Kidney (tissue), 14 donors: ENCODE measurements around the gene ZDHHC14. TPM values are rescaled to one million over a fixed set of nuclear protein-coding genes. Genes with fewer than 3 reads are reported as not detected.

ENCODE experiments used
- DNase-seq, 5 donors: peaks; one replicate each; pipeline ENCODE4 v3.0.0-alpha.2; 2013 to 2020
- FAIRE-seq: peaks from 2 replicates; lab custom pipeline; 2012; peaks lifted over from hg19 to GRCh38; lab: Jason Lieb, UNC
- H3K27ac ChIP-seq, 2 donors: one replicate each; pipeline ENCODE4 v1.7.0; 2013; ENCODE audit warnings: low read depth in 2 of 2, low read length in 2 of 2, inconsistent platforms in 1 of 2
- H3K27me3 ChIP-seq: one replicate; pipeline ENCODE4 v1.7.1; 2013; ENCODE audit warnings: low read length, inconsistent platforms; ENCODE audit not compliant: control insufficient read depth, insufficient read depth
- H3K36me3 ChIP-seq, 3 donors: one replicate each; pipeline versions ENCODE4 v1.7.0 to v1.7.1; 2013; ENCODE audit warnings: low read length in 3 of 3, control low read depth in 1 of 3, inconsistent platforms in 1 of 3; ENCODE audit not compliant: insufficient read depth in 3 of 3, control insufficient read depth in 2 of 3
- H3K4me1 ChIP-seq, 3 donors: one replicate each; pipeline versions ENCODE4 v1.7.0 to v1.7.1; 2013; ENCODE audit warnings: low read length in 3 of 3, inconsistent platforms in 1 of 3, low read depth in 1 of 3; ENCODE audit not compliant: control insufficient read depth in 2 of 3, insufficient read depth in 2 of 3
- H3K4me3 ChIP-seq, 3 donors: one replicate each; pipeline versions ENCODE4 v1.7.0 to v1.8.1; 2013; ENCODE audit warnings: low read length in 3 of 3, control low read depth in 1 of 3, inconsistent platforms in 1 of 3
- H3K9ac ChIP-seq, 3 donors: one replicate each; pipeline versions ENCODE4 v1.7.0 to v1.7.1; 2013; ENCODE audit warnings: low read length in 3 of 3, control low read depth in 1 of 3, inconsistent platforms in 1 of 3
- H3K9me3 ChIP-seq, 3 donors: one replicate each; pipeline versions ENCODE4 v1.7.0 to v1.7.1; 2013; ENCODE audit warnings: low read length in 3 of 3, control low read depth in 1 of 3, inconsistent platforms in 1 of 3; ENCODE audit not compliant: control insufficient read depth in 2 of 3, insufficient read depth in 1 of 3
- intact Hi-C: fragments of 100-400 bp; cut with DNase I; formaldehyde crosslinking; loops from one replicate; pipeline ENCODE4 v1.11.1; 2022
- polyA plus RNA-seq: library from polyadenylated mRNA; stranded (reverse); fragments of 350-450 nt; fragmentation: Illumina TruSeq; extraction: RNeasy Lipid Tissue Mini Kit (QIAGEN cat#74804); gene quantifications from one replicate; pipeline ENCODE4 v1.2.3, GENCODE V29; 2014; ENCODE audit warnings: low read depth, low replicate concordance; ENCODE audit not compliant: insufficient read depth
- total RNA-seq: library from RNA; stranded (reverse); fragmentation: NEBNext Ultra II Directional; extraction: Animal tissue kit (Norgen Biotek cat#: 25700); gene quantifications from one replicate; pipeline ENCODE4 v1.2.1, GENCODE V29; 2021
- TF ChIP-seq, protein P1 (sequence below): IDR thresholded peaks from 3 replicates; pipeline ENCODE4 v1.5.1; 2012; ENCODE audit warnings: mild to moderate bottlenecking, moderate library complexity, borderline replicate concordance; ENCODE audit not compliant: insufficient read depth; ENCODE audit errors: extremely low read depth
- donor health status: control.
- donor health status: control.
- donor health status: control.
- donor health status: control.
- donor health status: control.
- donor health status: DM: yes; HTN: yes; CAD: no.
- donor health status: Normal renal cell carcinoma (clear cell type).

Gene ZDHHC14
- total and polyA plus RNA-seq, 2 donors from 2014 or later: 13.5 to 26.7 TPM

DNA sequence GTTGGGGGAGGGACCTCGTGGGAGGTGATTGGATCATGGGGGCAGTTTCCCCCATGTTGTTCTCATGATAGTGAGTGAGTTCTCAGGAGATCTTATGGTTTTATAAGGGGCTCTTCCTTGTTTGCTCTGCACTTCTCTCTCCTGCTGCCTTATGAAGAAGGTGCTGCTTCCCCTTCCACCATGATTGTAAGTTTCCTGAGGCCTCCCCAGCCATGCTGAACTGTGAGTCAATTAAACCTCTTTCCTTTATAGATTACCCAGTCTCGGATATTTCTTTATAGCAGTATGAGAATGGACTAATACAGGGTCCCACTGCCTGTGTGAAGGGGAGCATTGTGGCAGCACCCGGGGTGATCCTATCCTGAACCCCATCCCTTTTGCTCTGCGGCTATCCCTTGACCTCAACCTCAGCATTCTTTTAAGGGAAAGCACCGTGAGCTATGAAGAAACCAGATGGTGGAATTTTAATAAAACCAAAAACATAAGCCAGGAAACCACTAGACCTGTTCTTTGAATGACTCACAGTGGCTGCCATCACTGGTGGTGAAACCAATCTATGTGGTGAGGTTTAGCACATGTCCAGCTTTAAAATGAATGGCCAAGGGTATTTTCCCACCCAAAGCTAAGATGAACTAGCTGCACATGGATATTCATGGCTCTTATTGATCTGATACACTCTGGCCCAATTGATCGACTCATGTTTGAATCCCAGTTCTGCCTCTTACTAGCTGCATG, 62.2 kb downstream of the ZDHHC14 start:
- FAIRE-seq: no peak
- no peak overlapping the region for H3K4me3 ChIP-seq

DNA sequence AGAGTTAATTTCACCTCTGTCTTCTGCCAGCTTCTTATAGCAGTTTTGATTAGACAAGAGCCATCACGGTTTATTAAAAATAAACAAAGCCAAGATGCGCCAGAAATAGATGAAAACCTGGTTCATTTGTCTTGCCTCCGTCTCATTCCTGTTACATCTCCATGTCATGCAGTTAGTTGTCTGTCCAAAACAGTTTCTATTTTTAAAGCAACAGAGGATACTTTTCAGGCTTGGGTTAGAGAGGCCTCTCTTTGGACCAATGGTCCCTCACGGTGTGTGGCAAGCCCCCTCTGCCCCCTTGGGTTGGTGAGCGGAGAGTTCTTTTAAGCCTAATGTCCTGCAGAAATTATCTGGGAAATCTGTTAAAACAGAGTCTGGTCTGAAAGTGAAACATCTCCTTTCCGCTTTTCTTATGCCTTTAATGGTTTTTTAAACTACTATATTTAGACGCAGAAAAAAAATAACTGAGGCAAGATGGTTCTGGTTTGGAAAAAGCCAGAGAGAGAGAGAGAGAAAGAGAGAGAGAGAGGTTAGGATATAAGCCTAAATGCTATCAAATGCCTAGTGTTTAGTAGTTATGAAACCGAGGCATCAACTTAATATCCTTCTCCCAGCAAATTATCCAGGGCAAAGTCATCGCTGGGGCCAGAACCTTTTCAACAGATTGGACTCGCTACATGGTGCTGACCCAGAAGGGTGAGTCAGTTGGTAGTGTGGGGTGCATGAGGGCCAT, 64.5 kb downstream of the ZDHHC14 start:
- Histone ChIP-seq H3K9ac (no peak overlapping the region), H3K27me3 (no peaks in the 10 kb centered on the region), H3K27ac (no peak overlapping the region), H3K9me3 (no peaks in the 10 kb centered on the region), H3K36me3 (no peaks in the 10 kb centered on the region), H3K4me1 (peaks cover 0 to 6% (median 2%) of the 10 kb centered on the region in 3 donors), H3K4me3 (peak overlapping the region in 1 of 3 donors; percentile 19)
- intact Hi-C loops: no loop called here
- TF ChIP-seq, protein P1, sequence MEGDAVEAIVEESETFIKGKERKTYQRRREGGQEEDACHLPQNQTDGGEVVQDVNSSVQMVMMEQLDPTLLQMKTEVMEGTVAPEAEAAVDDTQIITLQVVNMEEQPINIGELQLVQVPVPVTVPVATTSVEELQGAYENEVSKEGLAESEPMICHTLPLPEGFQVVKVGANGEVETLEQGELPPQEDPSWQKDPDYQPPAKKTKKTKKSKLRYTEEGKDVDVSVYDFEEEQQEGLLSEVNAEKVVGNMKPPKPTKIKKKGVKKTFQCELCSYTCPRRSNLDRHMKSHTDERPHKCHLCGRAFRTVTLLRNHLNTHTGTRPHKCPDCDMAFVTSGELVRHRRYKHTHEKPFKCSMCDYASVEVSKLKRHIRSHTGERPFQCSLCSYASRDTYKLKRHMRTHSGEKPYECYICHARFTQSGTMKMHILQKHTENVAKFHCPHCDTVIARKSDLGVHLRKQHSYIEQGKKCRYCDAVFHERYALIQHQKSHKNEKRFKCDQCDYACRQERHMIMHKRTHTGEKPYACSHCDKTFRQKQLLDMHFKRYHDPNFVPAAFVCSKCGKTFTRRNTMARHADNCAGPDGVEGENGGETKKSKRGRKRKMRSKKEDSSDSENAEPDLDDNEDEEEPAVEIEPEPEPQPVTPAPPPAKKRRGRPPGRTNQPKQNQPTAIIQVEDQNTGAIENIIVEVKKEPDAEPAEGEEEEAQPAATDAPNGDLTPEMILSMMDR: no peak
- FAIRE-seq (no peak), DNase-seq (no peak)

More for the DNA sequence above, 62.2 kb downstream of the ZDHHC14 start:
- Histone ChIP-seq H3K36me3 (no peaks in the 10 kb centered on the region), H3K27ac (no peak overlapping the region), H3K9ac (no peak overlapping the region), H3K27me3 (no peaks in the 10 kb centered on the region), H3K9me3 (no peaks in the 10 kb centered on the region), H3K4me1 (peaks cover 0 to 2% (median 0%) of the 10 kb centered on the region in 3 donors)
- DNase-seq: no peak
- TF ChIP-seq, protein P1: no peak
- intact Hi-C loops: no loop called here

DNA sequence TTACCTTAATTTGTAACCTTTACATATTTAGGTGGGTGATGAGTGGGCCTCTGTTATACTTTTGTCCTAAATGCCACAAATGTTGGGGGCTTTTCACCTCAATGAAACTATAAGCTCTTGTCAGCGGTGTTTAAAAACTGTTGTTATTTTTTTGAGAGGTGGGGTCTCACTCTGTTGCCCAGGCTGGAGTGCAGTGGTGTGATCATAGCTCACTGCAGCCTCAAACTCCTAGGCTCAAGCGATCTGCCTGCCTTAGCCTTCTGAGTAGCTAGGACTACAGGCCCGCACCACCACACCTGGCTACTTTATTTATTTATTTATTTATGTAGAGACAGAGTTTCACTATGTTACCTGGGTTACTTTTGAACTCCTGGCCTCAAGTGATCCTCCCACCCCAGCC, 66.7 kb downstream of the ZDHHC14 start:
- DNase-seq (no peak), FAIRE-seq (no peak)
- Histone ChIP-seq H3K4me1 (peaks cover 0 to 9% (median 2%) of the 10 kb centered on the region in 3 donors), H3K27ac (no peak overlapping the region), H3K36me3 (no peaks in the 10 kb centered on the region), H3K27me3 (no peaks in the 10 kb centered on the region), H3K9ac (no peak overlapping the region), H3K4me3 (no peak overlapping the region), H3K9me3 (no peaks in the 10 kb centered on the region)
- TF ChIP-seq, protein P1: no peak
- intact Hi-C loops: no loop called here
